Endothelial cell of umbilical vein (primary cell): ENCODE measurements around the gene GABBR2. TPM values are rescaled to one million over a fixed set of nuclear protein-coding genes. Genes with fewer than 3 reads are reported as not detected.

ENCODE experiments used
- BruUV-seq: library from RNA; stranded (reverse); fragments of 400-500 nt; replicated peaks from 2 replicates; lab custom pipeline; 2021; lab: Mats Ljungman, UMichigan
- CTCF ChIA-PET: fragments of 300-600, 350-600 bp; sonication (Branson Sonifier 250); formaldehyde crosslinking; loops from one replicate; lab custom pipeline; 2021; ENCODE audit warnings: antibody characterized with exemption, inconsistent platforms; lab: Charles Lee
- POLR2A ChIA-PET: fragments of 300-600, 350-600 bp; sonication (Branson Sonifier 250); formaldehyde crosslinking; loops from one replicate; lab custom pipeline; 2021; ENCODE audit warnings: antibody characterized with exemption, inconsistent platforms; lab: Charles Lee
- DNase-seq: peaks from one replicate; pipeline ENCODE4 v3.0.0-alpha.2; 2011; ENCODE audit warnings: low read depth, low spot score
- FAIRE-seq: peaks from 2 replicates; lab custom pipeline; 2011; peaks lifted over from hg19 to GRCh38; lab: Jason Lieb, UNC
- H2AFZ ChIP-seq: 2 replicates; pipeline ENCODE4 v1.6.0; 2012; ENCODE audit warnings: low read depth, low read length, control low read depth, inconsistent platforms
- H3K27ac ChIP-seq: 2 replicates; pipeline ENCODE4 v1.5.1; 2011; ENCODE audit warnings: low read depth, mild to moderate bottlenecking, control low read depth, low read length, moderate library complexity; ENCODE audit not compliant: insufficient read depth
- H3K27me3 ChIP-seq, 2 experiments: 2 replicates each; pipeline versions ENCODE4 v1.6.0 to v1.6.1; 2011; ENCODE audit warnings: low read length in 2 of 2, mixed read lengths in 1 of 2; ENCODE audit not compliant: control insufficient read depth in 2 of 2, insufficient read depth in 2 of 2
- H3K36me3 ChIP-seq, 2 experiments: 2 replicates in 1 of 2; 3 replicates in 1 of 2; pipeline ENCODE4 v1.5.1; 2011; ENCODE audit warnings: low read length in 2 of 2, mild to moderate bottlenecking in 1 of 2, moderate library complexity in 1 of 2; ENCODE audit not compliant: control insufficient read depth in 2 of 2, insufficient read depth in 2 of 2; ENCODE audit errors: extremely low read depth in 1 of 2
- H3K4me1 ChIP-seq: 3 replicates; pipeline ENCODE4 v1.5.1; 2011; ENCODE audit warnings: mild to moderate bottlenecking, low read length; ENCODE audit not compliant: control insufficient read depth, insufficient read depth; ENCODE audit errors: extremely low read depth
- H3K4me2 ChIP-seq: 2 replicates; pipeline ENCODE4 v1.6.1; 2011; ENCODE audit warnings: low read length, control low read depth, mixed read lengths; ENCODE audit not compliant: insufficient read depth
- H3K4me3 ChIP-seq, 3 experiments: fragments of 200-600 bp in 1 of 3; sonication (generic), shearing (Covaris generic) in 1 of 3; replicated peaks in 1 of 3; 2 replicates each; pipeline ENCODE4 v1.5.1; 2011 to 2016; ENCODE audit warnings: control low read depth in 3 of 3, low read length in 3 of 3, mild to moderate bottlenecking in 2 of 3, inconsistent platforms in 1 of 3, low read depth in 1 of 3, moderate library complexity in 1 of 3; ENCODE audit not compliant: insufficient read depth in 1 of 3
- H3K79me2 ChIP-seq: 2 replicates; pipeline ENCODE4 v1.6.0; 2012; ENCODE audit warnings: low read length, inconsistent platforms; ENCODE audit not compliant: control insufficient read depth, insufficient read depth
- H3K9ac ChIP-seq: replicated peaks from 2 replicates; pipeline ENCODE3; 2011; ENCODE audit warnings: low read length, control low read depth; ENCODE audit not compliant: insufficient read depth; ENCODE audit errors: extremely low read depth
- H3K9me1 ChIP-seq: replicated peaks from 3 replicates; pipeline ENCODE4 v1.6.0; 2011; ENCODE audit warnings: mild to moderate bottlenecking, low read length; ENCODE audit not compliant: control insufficient read depth, insufficient read depth; ENCODE audit errors: extremely low read depth
- H3K9me3 ChIP-seq: replicated peaks from 2 replicates; pipeline ENCODE4 v1.5.1; 2012; ENCODE audit warnings: low read length, inconsistent platforms; ENCODE audit not compliant: control insufficient read depth, insufficient read depth
- H4K20me1 ChIP-seq: replicated peaks from 2 replicates; pipeline ENCODE3; 2011; ENCODE audit warnings: mild to moderate bottlenecking, low read length; ENCODE audit not compliant: control insufficient read depth, insufficient read depth; ENCODE audit errors: extremely low read depth
- CTCF ChIP-seq, 2 donors: IDR thresholded peaks; 1 replicate in 1 of 2; 2 replicates in 1 of 2; pipeline ENCODE4 v1.5.1; 2011; ENCODE audit warnings: low read length in 2 of 2, mild to moderate bottlenecking in 2 of 2, moderate library complexity in 2 of 2, control low read depth in 1 of 2, inconsistent platforms in 1 of 2, low read depth in 1 of 2; ENCODE audit not compliant: insufficient read depth in 1 of 2; ENCODE audit errors: extremely low read depth in 1 of 2
- EZH2 ChIP-seq: IDR thresholded peaks from 2 replicates; pipeline ENCODE4 v1.6.1; 2012; ENCODE audit warnings: borderline replicate concordance, low read depth, mild to moderate bottlenecking, moderate library complexity, low read length, inconsistent platforms; ENCODE audit not compliant: severe bottlenecking
- FOS ChIP-seq: IDR thresholded peaks from 2 replicates; pipeline ENCODE4 v1.6.1; 2011; ENCODE audit warnings: mild to moderate bottlenecking, low read length, moderate library complexity, borderline replicate concordance; ENCODE audit not compliant: insufficient read depth
- GATA2 ChIP-seq: IDR thresholded peaks from 2 replicates; pipeline ENCODE4 v1.7.0; 2011; ENCODE audit warnings: low read depth, mild to moderate bottlenecking, moderate library complexity, mixed read lengths, low read length; ENCODE audit not compliant: insufficient read length, insufficient read depth
- JUN ChIP-seq: IDR thresholded peaks from 2 replicates; pipeline ENCODE4 v1.6.1; 2011; ENCODE audit warnings: borderline replicate concordance, low read depth; ENCODE audit not compliant: insufficient read length, insufficient read depth
- MAX ChIP-seq: IDR thresholded peaks from 2 replicates; pipeline ENCODE4 v1.6.1; 2011; ENCODE audit not compliant: insufficient read depth, insufficient read length
- MYC ChIP-seq: IDR thresholded peaks from one replicate; pipeline ENCODE4 v1.6.1; 2011; ENCODE audit warnings: mild to moderate bottlenecking, low read depth, low read length
- POLR2A ChIP-seq: IDR thresholded peaks from 2 replicates; pipeline ENCODE4 v1.6.1; 2012; ENCODE audit warnings: low read depth, mild to moderate bottlenecking, control low read depth, low read length
- POLR2AphosphoS5 ChIP-seq: IDR thresholded peaks from 2 replicates; pipeline ENCODE4 v1.6.1; 2012; ENCODE audit warnings: low read depth, mild to moderate bottlenecking, control low read depth, low read length, moderate library complexity; ENCODE audit not compliant: insufficient read depth
- dilution Hi-C: fragments of 300-500 bp; cut with MboI; formaldehyde crosslinking; loops from one replicate; pipeline ENCODE4 v1.15.0; 2019; ENCODE audit warnings: low sequenced_read_pairs; ENCODE audit not compliant: extremely low pct_ligation_motif_present
- intact Hi-C: fragments of 100-400 bp; cut with micrococcal nuclease; formaldehyde crosslinking; loops from one replicate; pipeline ENCODE4 v1.10.0; 2022
- polyA plus RNA-seq, 4 experiments: library from polyadenylated mRNA; depleted of rRNA in 3 of 4; stranded (reverse) in 3 of 4; unstranded in 1 of 4; fragments of >200 nt; gene quantifications; 2 replicates each; pipeline versions ENCODE4 v1.2.1 to v1.2.3, GENCODE V29; 2011 to 2012; ENCODE audit warnings: missing spikeins in 1 of 4
- total RNA-seq: library from RNA; stranded (reverse); gene quantifications from 2 replicates; pipeline ENCODE4 v1.2.3, GENCODE V29; 2021

Gene GABBR2
- total and polyA plus RNA-seq, 2 donors (not counting 3 experiments of a cell fraction or from before 2014, with no cell fraction given) = 1.1 to 9.2 TPM

DNA sequence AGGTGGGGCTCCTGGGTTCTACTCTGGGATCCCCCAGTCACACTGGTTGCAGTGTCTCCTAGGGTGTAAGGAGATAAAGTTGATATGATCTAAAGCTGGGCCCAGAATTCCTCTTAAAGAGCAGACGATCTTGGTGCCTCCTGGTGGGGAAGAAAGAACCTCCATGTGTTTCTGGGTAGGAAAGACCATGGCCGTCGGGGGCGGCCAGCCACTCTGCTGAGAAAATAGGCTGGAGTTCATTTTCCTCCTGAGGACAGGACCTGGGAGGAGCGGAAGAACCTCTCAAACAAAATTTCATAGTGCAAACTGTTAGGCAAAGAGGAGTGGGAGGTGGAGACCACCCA, 289.5 kb downstream of the GABBR2 start:
- Histone ChIP-seq H3K9me1 (no peaks in the 10 kb centered on the region), H3K27me3 (no peaks in the 10 kb centered on the region), H3K9ac (no peak overlapping the region), H3K4me2 (no peak overlapping the region), H4K20me1 (no peaks in the 10 kb centered on the region), H3K9me3 (no peaks in the 10 kb centered on the region), H3K27ac (no peak overlapping the region), H3K4me3 (no peak overlapping the region), H3K36me3 (no peaks in the 10 kb centered on the region), H3K4me1 (peaks cover 3% of the 10 kb centered on the region), H2AFZ (no peak overlapping the region), H3K79me2 (no peaks in the 10 kb centered on the region)
- dilution Hi-C loops = no loop called here
- DNase-seq (no peak), FAIRE-seq (no peak)
- TF ChIP-seq POLR2AphosphoS5 (no peak), CTCF (IDR thresholded peaks at IDR 0.05; ENCODE audit: extremely low read depth in 1 of 2, insufficient read depth in 1 of 2, low read depth in 1 of 2, low read length in 2 of 2) (no peak), MAX (no peak), EZH2 (no peak), POLR2A (no peak), MYC (no peak), JUN (no peak), FOS (no peak), GATA2 (no peak)
- no TSS peak for BruUV-seq
- ChIA-PET POLR2A (no interaction called here), CTCF (interaction anchor here (0.8 to 2.7 kb wide), 3 partner anchors 8 to 101 kb away, joined by 3 to 9 read pairs (median 3); no protein-coding TSS in a partner anchor)
- intact Hi-C loops = no loop called here
